Measurements from ENCODE around the gene ATP8B1.
"Not testable (repeated sequence)": the region's sequence is repeated elsewhere in the genome, so short reads cannot be mapped to it uniquely, and the experiment has no call there.

The ATP8B1 gene

DNA sequence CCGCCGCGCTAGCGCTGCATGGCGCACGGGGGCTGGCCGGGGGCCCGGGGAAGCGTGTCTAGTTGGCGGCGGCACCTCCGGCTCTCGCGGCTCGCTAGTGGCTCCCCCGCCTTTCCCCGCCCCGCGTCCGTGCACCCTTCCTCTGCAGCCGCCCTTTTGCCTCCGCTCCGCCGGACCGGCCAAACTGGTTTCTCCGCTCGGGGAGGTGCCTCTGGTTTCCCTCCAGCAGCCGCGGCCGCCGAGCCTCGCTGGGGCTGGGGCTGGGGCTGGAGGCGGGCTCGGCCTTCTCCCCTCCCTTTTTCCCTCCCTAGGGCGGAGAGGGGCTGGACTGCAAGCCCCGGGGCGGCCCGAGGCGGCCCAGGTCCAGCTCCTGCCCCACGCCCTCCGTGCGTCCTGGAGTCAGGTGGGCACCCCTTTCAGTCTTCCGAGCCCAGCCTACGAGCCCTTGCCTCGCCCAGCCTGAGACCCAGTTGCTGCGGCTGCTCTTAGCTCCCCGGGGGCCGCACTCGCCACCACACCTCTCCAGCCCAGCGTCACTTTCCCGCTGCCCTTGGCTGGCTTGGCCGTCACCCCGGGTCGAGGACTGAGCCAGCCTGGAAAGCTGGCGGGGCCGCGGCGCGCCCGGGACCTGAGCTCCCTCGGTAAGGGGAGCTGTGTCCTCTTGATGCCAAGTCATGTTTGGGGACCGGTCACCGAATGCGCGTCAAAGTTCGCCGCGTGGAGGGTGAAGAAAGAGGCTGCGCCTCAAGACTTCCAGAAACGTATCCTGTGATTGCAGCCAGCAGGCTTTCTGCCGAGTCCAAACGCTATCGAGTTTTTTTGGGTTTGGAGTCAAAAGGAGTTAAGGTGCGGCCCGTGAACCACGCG, at the start of gene ATP8B1:
TSS of gene ATP8B1 (minus strand) at position 213 of the 867 bp plus-strand sequence. CDS start 71,508 bp downstream, outside the sequence.
- TF ChIP-seq, protein P1, sequence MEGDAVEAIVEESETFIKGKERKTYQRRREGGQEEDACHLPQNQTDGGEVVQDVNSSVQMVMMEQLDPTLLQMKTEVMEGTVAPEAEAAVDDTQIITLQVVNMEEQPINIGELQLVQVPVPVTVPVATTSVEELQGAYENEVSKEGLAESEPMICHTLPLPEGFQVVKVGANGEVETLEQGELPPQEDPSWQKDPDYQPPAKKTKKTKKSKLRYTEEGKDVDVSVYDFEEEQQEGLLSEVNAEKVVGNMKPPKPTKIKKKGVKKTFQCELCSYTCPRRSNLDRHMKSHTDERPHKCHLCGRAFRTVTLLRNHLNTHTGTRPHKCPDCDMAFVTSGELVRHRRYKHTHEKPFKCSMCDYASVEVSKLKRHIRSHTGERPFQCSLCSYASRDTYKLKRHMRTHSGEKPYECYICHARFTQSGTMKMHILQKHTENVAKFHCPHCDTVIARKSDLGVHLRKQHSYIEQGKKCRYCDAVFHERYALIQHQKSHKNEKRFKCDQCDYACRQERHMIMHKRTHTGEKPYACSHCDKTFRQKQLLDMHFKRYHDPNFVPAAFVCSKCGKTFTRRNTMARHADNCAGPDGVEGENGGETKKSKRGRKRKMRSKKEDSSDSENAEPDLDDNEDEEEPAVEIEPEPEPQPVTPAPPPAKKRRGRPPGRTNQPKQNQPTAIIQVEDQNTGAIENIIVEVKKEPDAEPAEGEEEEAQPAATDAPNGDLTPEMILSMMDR (conservative IDR thresholded peaks at IDR 0.05; ENCODE audit: control insufficient read depth, insufficient read depth, low read depth, low read length): no peak
- peak; percentile 61 for DNase-seq (ENCODE audit: low read depth)
- peak within 1 kb of the TSS; percentile 90 for H3K4me3 ChIP-seq (ENCODE audit: control insufficient read depth, low read depth, low read length)

- TF ChIP-seq, protein P1 (conservative IDR thresholded peaks at IDR 0.05; ENCODE audit: control insufficient read depth, insufficient read depth, low read depth, low read length): no peak
- DNase-seq (ENCODE audit: low read depth): no peak
- no peak overlapping the region for H3K4me3 ChIP-seq (ENCODE audit: control insufficient read depth, low read depth, low read length)
Observed at GRCh38 chr18:57850063-57850462, 46.9 kb upstream of the ATP8B1 start.

DNA sequence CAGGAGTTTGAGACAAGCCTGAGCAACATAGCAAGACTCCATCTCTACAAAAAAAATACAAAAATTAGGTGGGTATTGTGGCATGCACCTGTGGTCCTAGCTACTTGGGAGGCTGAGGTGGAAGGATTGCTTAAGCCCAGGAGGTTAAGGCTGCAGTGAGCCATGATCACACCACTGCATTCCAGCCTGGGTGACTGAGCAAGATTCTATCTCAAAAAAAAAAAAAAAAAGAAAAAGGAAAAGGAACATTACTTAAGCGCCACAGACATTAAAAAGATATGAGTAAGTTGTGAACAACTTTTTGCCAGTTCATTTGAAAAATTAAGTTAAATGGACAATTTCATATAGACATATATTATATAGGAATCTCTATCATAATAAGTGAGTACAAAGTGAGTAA, 45.3 kb upstream of the ATP8B1 start:
- H3K4me3 ChIP-seq (ENCODE audit: control insufficient read depth, low read depth, low read length): not testable (repeated sequence)
- peak; percentile 6 for DNase-seq (ENCODE audit: low read depth)

- DNase-seq (ENCODE audit: low read depth); H3K4me3 ChIP-seq (ENCODE audit: control insufficient read depth, low read depth, low read length): not testable (repeated sequence)
Observed at GRCh38 chr18:57847431-57847830, 44.3 kb upstream of the ATP8B1 start.

GRCh38 chr18:57846258-57846657, 43.1 kb upstream of the ATP8B1 start:
- TF ChIP-seq, protein P1 (conservative IDR thresholded peaks at IDR 0.05; ENCODE audit: control insufficient read depth, insufficient read depth, low read depth, low read length): no peak
- DNase-seq (ENCODE audit: low read depth): peak; percentile 30
- no peak overlapping the region for H3K4me3 ChIP-seq (ENCODE audit: control insufficient read depth, low read depth, low read length)

GRCh38 chr18:57845605-57846074, 42.5 kb upstream of the ATP8B1 start:
- TF ChIP-seq, protein P1 (conservative IDR thresholded peaks at IDR 0.05; ENCODE audit: control insufficient read depth, insufficient read depth, low read depth, low read length): no peak
- no peak for DNase-seq (ENCODE audit: low read depth)
- H3K4me3 ChIP-seq (ENCODE audit: control insufficient read depth, low read depth, low read length): no peak overlapping the region

DNA sequence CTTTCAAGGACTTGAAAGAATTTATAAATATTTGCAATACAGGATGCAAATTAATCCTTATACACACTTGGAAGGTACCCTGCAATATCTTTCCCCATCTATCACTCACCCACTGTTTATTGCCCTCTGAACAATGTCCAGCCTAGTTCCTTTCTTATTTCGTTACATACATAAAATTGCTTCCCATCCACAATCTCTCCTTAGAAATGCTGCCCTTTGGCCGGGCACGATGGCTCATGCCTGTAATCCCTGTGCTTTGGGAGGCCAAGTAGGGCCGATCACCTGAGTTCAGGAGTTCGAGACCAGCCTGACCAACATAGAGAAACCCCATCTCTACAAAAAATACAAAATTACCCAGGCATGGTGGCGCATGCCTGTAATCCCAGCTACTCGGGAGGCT, 41.2 kb upstream of the ATP8B1 start:
- DNase-seq (ENCODE audit: low read depth): no peak
- TF ChIP-seq, protein P1 (conservative IDR thresholded peaks at IDR 0.05; ENCODE audit: control insufficient read depth, insufficient read depth, low read depth, low read length): no peak
- no peak overlapping the region for H3K4me3 ChIP-seq (ENCODE audit: control insufficient read depth, low read depth, low read length)

All from fibroblast of mammary gland (primary cell).